Endodermal cell (in vitro differentiated cells): Measurements from ENCODE around the gene ACE. TPM values are rescaled to one million over a fixed set of nuclear protein-coding genes. Genes with fewer than 3 reads are reported as not detected.

Experiments used
- DNase-seq: peaks from one replicate; pipeline ENCODE4 v3.0.0-alpha.2; 2017
- H3K27ac ChIP-seq: 2 replicates; pipeline ENCODE4 v1.5.1; 2013; ENCODE audit warnings: mild to moderate bottlenecking, low read depth, low read length, moderate library complexity
- H3K27me3 ChIP-seq: 2 replicates; pipeline ENCODE4 v1.6.1; 2013; ENCODE audit warnings: mild to moderate bottlenecking, low read length, moderate library complexity; ENCODE audit not compliant: insufficient read depth, control insufficient read depth, poor library complexity, severe bottlenecking
- H3K36me3 ChIP-seq: 2 replicates; pipeline ENCODE4 v1.7.0; 2013; ENCODE audit warnings: mild to moderate bottlenecking, low read length, moderate library complexity; ENCODE audit not compliant: control insufficient read depth, insufficient read depth
- H3K4me1 ChIP-seq: one replicate; pipeline ENCODE4 v1.7.0; 2013; ENCODE audit warnings: low read length; ENCODE audit not compliant: control insufficient read depth, insufficient read depth
- H3K4me3 ChIP-seq: 2 replicates; pipeline ENCODE4 v1.5.1; 2013; ENCODE audit warnings: mild to moderate bottlenecking, low read length, moderate library complexity
- H3K9ac ChIP-seq: 2 replicates; pipeline ENCODE4 v1.6.1; 2013; ENCODE audit warnings: mild to moderate bottlenecking, low read length, moderate library complexity; ENCODE audit not compliant: poor library complexity, severe bottlenecking; ENCODE audit errors: extremely low read depth
- H3K9me3 ChIP-seq: 2 replicates; pipeline ENCODE4 v1.6.1; 2013; ENCODE audit warnings: mild to moderate bottlenecking, low read length, moderate library complexity; ENCODE audit not compliant: control insufficient read depth
- H3K27ac Mint-ChIP-seq: 2 replicates; pipeline ENCODE4 v1.8.0; 2020; ENCODE audit warnings: mixed read lengths
- H3K27me3 Mint-ChIP-seq: 2 replicates; pipeline ENCODE4 v1.8.0; 2021; ENCODE audit warnings: mild to moderate bottlenecking, mixed read lengths; ENCODE audit not compliant: insufficient read depth
- H3K36me3 Mint-ChIP-seq: 2 replicates; pipeline ENCODE4 v1.8.0; 2020; ENCODE audit warnings: low read depth, mixed read lengths
- H3K4me1 Mint-ChIP-seq: 2 replicates; pipeline ENCODE4 v1.8.0; 2020; ENCODE audit warnings: mixed read lengths
- H3K4me3 Mint-ChIP-seq: 2 replicates; pipeline ENCODE4 v1.8.0; 2020; ENCODE audit warnings: mild to moderate bottlenecking, moderate library complexity, mixed read lengths
- H3K9me3 Mint-ChIP-seq: 2 replicates; pipeline ENCODE4 v1.8.0; 2020; ENCODE audit warnings: mild to moderate bottlenecking, mixed read lengths
- CTCF ChIP-seq: fragments of 200-600 bp; sonication (generic); conservative IDR thresholded peaks from 2 replicates; pipeline ENCODE4 v1.5.0; 2021; ENCODE audit warnings: antibody characterized with exemption, mild to moderate bottlenecking
- WGBS, 2 experiments: methylation state at CpG; one replicate each; pipeline versions ENCODE4 v1.1.5 to v1.1.7; 2013; ENCODE audit warnings: missing lambda C conversion rate in 2 of 2, mixed read lengths in 1 of 2; ENCODE audit not compliant: insufficient coverage in 1 of 2, insufficient read length in 1 of 2; 5-methylcytosine and 5-hydroxymethylcytosine counted together
- total RNA-seq, 2 donors: library from RNA; stranded (reverse); fragmentation: NEBNext Ultra II Directional in 1 of 2; extraction: Animal tissue kit (Norgen Biotek cat#: 25700) in 1 of 2; gene quantifications; 2 replicates in 1 of 2; 3 replicates in 1 of 2; pipeline ENCODE4 v1.2.1, GENCODE V29; 2021

The ACE gene
- total RNA-seq, 2 donors from 2014 or later: 4.6 to 12.5 TPM

GRCh38 chr17:63534816-63535455 is 58.1 kb downstream of the ACE start:
- Histone ChIP-seq H3K27ac (no peak overlapping the region), H3K9me3 (no peaks in the 10 kb centered on the region), H3K9ac (no peak overlapping the region), H3K27me3 (peaks cover 30% of the 10 kb centered on the region), H3K36me3 (no peaks in the 10 kb centered on the region), H3K4me1 (no peaks in the 10 kb centered on the region), H3K4me3 (no peak overlapping the region)
- WGBS, 2 experiments: 90 to 91% methylated on average over 9 to 13 of the region's 13 CpGs
- Mint-ChIP-seq H3K4me1 (peaks cover 3% of the 10 kb centered on the region), H3K36me3 (no peaks in the 10 kb centered on the region), H3K9me3 (no peaks in the 10 kb centered on the region), H3K4me3 (no peak overlapping the region), H3K27ac (no peak overlapping the region), H3K27me3 (peaks cover 30% of the 10 kb centered on the region)
- DNase-seq: no peak
- TF ChIP-seq CTCF: no peak

- H3K36me3 ChIP-seq: no peaks in the 10 kb centered on the region
- Mint-ChIP-seq H3K36me3 (no peaks in the 10 kb centered on the region), H3K4me3 (no peak overlapping the region), H3K4me1 (peaks cover 3% of the 10 kb centered on the region), H3K9me3 (no peaks in the 10 kb centered on the region), H3K27ac (no peak overlapping the region), H3K27me3 (peaks cover 31% of the 10 kb centered on the region)
- H3K4me3 ChIP-seq: no peak overlapping the region
- H3K9me3 ChIP-seq: no peaks in the 10 kb centered on the region
- no peak overlapping the region for H3K9ac ChIP-seq
- WGBS, 2 experiments: 92 to 93% methylated on average over 16 to 24 of the region's 24 CpGs
- TF ChIP-seq CTCF: no peak
- H3K4me1 ChIP-seq: no peaks in the 10 kb centered on the region
- no peak for DNase-seq
- peaks cover 31% of the 10 kb centered on the region for H3K27me3 ChIP-seq
- no peak overlapping the region for H3K27ac ChIP-seq
Measured at GRCh38 chr17:63535640-63536039, 58.8 kb downstream of the ACE start.

DNA sequence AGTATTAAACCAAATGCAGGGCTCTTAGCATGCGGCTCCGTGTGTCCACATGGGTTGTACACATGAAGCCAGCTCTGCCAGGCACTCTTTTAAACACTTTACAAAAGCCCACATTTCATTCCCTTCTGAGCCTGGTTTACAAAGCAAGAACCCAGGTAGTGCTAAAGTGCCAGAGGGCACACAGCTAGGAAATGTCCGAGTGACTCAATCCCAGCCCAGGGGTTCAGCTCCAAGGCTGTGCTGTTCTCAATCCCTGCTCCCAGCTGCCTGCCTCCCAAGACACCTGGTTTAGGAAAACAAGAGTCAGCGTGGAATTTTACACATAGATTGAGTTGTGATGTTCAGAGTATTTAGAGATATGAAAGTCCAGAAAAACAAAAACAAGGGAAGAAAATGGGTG is 60.1 kb downstream of the ACE start:
- Mint-ChIP-seq H3K4me1 (peaks cover 3% of the 10 kb centered on the region), H3K9me3 (no peaks in the 10 kb centered on the region), H3K4me3 (no peak overlapping the region), H3K36me3 (no peaks in the 10 kb centered on the region), H3K27ac (no peak overlapping the region), H3K27me3 (peaks cover 31% of the 10 kb centered on the region)
- Histone ChIP-seq H3K27me3 (peaks cover 31% of the 10 kb centered on the region), H3K9ac (no peak overlapping the region), H3K27ac (no peak overlapping the region), H3K4me1 (no peaks in the 10 kb centered on the region), H3K4me3 (no peak overlapping the region), H3K9me3 (no peaks in the 10 kb centered on the region), H3K36me3 (no peaks in the 10 kb centered on the region)
- WGBS, 2 experiments: 93% methylated on average over 4 of the region's 4 CpGs
- TF ChIP-seq CTCF: no peak
- DNase-seq: no peak
